ENCODE results near the gene KANSL3.

Gene KANSL3

DNA sequence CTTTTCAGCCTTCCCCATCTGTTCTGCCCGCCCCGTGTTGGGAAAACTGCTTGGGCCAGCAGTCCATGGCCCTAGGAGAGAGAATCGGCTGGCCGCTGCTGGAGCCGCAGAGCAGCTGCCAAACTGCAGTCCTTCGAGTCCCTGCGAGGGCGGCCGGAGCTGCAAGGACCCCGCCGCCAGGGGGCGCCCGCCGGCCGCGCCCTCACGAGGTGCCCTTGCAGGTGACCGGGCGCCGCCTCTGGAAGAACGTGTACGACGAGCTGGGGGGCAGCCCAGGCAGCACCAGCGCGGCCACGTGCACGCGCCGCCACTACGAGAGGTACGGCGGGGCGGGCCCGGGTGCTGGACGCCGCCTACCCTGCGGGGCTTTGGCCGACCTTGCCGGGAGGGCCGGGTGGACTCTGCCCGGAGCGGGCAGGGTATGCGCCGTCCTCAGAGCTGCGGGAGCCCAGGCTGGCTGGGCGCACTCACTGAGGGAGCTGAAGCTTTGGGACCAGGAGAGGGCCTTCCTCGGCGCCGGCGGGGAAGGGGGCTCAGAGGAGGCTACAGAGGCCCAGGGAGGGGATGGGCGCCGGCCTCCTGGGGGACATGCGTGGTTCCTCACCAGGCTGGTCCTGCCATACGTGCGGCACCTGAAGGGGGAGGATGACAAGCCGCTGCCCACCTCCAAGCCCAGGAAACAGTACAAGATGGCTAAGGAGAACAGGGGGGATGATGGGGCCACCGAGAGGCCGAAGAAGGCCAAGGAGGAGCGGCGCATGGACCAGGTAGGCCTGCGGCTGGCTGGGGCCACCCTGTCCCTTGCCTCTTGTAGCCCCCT is 87.9 kb downstream of the KANSL3 start:
- H3K27ac ChIP-seq = peak overlapping the region; percentile 67
- TF ChIP-seq, protein P1, sequence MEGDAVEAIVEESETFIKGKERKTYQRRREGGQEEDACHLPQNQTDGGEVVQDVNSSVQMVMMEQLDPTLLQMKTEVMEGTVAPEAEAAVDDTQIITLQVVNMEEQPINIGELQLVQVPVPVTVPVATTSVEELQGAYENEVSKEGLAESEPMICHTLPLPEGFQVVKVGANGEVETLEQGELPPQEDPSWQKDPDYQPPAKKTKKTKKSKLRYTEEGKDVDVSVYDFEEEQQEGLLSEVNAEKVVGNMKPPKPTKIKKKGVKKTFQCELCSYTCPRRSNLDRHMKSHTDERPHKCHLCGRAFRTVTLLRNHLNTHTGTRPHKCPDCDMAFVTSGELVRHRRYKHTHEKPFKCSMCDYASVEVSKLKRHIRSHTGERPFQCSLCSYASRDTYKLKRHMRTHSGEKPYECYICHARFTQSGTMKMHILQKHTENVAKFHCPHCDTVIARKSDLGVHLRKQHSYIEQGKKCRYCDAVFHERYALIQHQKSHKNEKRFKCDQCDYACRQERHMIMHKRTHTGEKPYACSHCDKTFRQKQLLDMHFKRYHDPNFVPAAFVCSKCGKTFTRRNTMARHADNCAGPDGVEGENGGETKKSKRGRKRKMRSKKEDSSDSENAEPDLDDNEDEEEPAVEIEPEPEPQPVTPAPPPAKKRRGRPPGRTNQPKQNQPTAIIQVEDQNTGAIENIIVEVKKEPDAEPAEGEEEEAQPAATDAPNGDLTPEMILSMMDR (conservative IDR thresholded peaks at IDR 0.05) = peak; percentile 93

DNA sequence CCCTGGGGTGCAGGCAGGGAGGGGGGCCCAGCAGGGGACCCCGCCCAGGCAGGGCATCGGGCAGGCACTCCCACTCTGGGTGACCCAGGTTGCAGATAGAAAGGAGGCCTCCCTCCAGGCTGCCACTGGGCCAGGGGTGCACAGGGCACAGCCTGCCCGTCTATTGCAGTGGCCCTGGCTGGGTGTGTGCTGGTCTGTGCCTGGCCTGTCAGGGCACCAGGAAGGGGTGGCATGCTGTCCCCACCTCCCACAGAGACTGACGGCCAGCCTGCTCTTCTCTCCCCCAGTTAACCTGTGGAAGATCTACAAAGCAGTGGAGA is 88.7 kb downstream of the KANSL3 start:
- TF ChIP-seq, protein P1 (conservative IDR thresholded peaks at IDR 0.05) = no peak
- H3K27ac ChIP-seq = peak overlapping the region; percentile 67

DNA sequence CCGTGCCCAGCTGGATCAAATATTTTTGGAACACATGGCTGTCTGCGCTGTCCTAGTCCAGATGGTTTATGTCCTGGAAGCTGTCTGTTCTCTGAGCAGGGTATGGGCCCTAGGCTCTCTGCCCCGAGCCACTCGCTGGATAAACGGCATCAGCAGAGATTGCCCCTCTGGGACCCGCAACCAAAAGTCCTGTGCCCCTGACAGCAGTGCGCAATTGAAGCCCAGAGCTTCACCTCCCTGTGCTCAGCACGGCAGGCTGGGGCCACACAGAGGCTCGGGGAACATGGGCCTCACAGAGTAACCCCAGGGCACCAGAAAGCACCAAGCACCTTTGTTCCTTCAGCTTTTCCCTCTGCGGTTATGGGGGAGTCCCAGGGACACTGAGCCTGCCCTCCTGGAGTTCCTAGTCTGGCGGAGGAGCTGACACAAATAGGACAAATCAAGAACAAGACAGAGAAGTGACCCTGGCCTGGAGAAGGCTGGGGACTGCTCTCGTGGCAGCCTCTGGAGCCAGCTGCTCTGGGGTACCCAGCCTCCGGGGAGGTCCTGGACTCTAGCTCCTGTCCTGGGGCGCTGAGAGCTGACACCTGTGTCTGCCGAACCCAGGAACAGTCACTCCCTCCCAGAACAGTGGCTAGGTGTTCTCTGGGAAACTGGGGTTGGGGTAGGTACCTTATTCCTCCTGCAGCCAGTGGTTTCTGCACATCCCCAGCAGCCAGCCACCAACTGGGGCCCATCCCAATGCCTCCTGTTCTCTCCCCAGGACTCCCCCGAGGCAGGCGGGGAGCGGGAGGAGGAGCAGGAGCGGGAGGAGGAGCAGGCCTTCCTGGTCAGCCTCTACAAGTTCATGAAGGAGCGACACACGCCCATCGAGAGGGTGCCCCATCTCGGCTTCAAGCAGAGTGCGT is 89.3 kb downstream of the KANSL3 start:
- H3K27ac ChIP-seq = peak overlapping the region; percentile 67
- TF ChIP-seq, protein P1 (conservative IDR thresholded peaks at IDR 0.05) = no peak

DNA sequence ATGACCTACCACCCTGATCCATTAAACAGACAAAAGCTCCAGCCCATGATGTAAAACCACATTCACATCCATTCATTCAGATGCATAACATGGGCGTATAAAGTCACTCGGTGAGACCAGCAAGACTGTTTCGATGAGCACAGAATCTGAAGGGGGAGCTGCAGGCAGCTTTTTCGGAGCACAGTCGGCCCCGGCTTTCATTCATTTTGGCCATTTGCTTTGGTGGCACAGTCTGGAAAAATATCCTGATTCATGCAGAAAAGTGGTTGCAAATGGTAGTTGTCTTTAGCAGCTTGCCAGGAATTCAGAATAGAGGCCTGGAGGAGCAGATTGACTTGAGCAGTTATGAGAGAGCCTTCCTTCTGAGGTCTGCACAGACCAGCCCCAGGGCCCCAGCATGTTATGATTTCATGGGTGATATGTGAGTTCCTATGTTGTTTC is 90.4 kb downstream of the KANSL3 start:
- no peak overlapping the region for H3K27ac ChIP-seq

DNA sequence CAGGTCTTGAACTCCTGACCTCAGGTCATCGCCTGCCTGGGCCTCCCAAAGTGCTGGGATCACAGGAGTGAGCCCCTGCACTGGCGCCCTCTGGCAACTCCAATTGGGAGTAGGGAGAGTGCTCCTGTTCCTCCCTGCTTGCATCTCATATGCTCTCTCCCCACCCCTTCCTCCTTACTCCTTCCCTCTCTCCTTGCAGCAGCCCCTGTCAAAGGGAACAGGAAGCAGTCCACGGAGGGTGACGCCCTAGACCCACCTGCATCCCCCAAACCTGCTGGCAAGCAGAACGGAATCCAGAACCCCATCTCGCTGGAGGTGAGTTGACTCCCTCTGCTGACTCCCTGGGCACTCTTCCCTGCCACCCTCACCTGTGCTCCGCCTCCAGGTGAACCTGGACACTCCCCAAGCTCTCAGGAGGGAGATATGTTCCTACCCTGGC is 90.9 kb downstream of the KANSL3 start:
- H3K27ac ChIP-seq = no peak overlapping the region

More for the DNA sequence above, 90.4 kb downstream of the KANSL3 start:
- TF ChIP-seq, protein P1 (conservative IDR thresholded peaks at IDR 0.05) = no peak

DNA sequence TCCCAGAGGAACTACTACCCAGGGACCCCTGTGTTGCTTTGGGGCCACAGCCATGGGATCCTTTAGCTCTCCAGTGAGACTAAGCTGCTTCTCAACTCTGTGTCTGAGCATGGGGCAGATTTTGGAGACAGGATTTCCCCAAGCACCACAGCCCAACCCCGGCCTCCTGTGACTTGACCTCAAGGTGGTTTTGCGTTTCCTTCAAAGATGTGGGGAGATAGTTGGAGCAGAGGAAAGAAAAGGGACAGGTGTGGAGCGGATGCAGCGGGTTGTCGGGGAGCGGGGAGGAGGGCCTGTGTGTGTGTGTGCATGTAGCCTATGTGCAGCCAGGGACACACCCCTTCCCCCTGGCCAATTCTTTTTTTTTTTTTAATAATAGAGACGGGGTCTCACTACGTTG is 91.3 kb downstream of the KANSL3 start:
- TF ChIP-seq, protein P1 (conservative IDR thresholded peaks at IDR 0.05) = no peak
- H3K27ac ChIP-seq = no peak overlapping the region

More for the DNA sequence above, 90.9 kb downstream of the KANSL3 start:
- TF ChIP-seq, protein P1 (conservative IDR thresholded peaks at IDR 0.05) = no peak

DNA sequence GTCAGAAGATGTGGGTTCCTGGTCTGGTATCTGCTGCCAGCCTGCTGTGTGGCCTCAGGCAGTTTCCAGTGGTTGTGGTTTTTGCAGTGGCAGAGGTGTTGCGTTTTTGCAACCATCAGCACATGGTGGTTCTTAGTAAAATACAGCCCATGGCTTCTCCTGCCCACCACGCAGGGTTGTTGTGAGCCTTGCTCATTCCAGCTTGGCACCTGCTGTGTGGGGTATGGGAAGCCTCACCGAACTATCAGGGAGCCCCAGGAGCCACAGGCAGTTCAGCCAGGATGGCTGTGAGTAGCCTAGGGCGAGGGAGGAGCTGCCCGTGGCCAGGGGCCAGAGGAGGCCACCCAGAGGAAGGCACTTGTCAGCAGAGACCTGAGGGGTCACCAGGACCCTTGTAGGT is 91.8 kb downstream of the KANSL3 start:
- TF ChIP-seq, protein P1 (conservative IDR thresholded peaks at IDR 0.05) = no peak
- no peak overlapping the region for H3K27ac ChIP-seq
